CD4-positive, alpha-beta T cell treated with Interleukin-17A for 4 hours (primary cell): ENCODE measurements around the gene EFHC1.

Source experiments
- DNase-seq: peaks from one replicate; pipeline ENCODE4 v3.0.0-alpha.2; 2020; ENCODE audit warnings: mixed read lengths

Gene EFHC1

DNA sequence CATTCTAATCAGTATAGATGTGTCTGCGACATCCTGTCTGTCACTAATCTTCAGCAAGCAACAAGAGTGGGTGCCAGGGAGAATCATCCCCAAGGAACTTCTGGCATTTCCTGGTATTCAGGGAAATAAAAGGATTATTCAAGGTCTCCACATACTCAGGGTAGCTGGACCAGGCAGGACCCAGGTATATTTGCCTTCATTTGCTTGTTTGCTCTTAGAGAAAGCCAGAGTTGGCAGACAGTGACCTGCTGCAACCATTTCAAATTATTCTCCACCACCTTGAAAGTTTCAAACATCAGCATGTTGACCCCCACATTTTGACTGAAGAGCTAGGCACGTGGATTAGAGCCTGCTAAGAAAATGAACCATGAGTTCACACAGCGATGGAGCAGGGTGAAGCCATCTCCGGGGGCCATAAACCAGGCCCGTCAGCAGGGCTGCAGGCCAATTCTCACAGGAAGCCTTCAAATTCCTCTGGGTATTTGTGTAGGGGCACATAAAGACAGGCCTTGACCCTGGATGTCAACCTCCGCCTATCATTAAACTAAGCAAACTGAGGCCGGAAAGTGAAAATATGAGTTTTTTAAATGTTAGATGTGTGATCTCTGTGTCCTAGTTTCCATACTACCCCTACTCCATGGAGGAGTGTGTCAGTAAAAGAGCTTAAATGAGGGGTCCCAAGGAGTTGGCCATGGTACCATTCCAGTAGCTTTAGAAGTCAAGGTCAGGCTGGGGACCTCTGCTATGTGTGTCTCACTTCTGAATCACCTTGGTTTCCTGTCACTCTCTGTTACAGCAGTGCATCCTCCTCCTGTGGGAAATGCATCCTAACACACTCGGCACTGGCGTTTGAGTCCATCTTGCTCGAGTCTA lies 123.8 kb downstream of the EFHC1 start:
- no peak for DNase-seq

DNA sequence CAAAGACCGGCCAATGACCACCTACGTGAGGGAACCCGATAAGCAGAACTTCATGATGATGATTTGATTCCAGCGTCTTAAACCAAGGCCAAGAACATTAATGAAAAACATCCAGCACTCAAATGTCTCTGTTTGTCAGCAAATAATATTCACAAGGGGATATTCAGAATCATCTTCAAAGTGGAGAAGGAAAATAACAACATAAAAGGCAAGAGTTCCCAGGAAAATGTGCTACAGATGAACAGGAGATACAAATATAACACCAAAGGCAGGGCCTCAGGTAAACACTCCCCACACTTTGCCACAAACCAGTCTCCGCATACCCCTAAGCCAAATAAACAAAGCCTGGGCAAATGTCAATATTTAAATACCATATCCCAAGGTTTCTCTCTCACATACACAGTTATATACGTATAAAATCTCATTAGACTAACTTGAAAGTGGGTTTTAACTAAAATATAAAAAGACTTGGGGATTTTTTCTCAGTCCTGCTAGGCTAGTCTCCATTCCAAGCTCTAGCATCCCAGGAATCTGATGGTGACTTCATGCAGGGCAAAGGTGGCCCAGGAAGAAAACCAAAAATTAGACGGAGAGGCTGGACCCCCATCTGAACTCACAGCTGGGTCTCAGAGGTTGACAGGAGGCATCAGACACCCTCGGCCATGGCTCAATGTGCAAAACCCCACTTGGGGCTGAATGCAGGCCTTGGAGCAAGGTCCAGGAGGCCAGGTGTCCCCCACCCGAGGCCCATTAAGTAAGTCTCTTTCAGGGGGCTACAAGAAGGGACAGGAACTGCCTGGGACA lies 124.7 kb downstream of the EFHC1 start:
- DNase-seq, result no peak

DNA sequence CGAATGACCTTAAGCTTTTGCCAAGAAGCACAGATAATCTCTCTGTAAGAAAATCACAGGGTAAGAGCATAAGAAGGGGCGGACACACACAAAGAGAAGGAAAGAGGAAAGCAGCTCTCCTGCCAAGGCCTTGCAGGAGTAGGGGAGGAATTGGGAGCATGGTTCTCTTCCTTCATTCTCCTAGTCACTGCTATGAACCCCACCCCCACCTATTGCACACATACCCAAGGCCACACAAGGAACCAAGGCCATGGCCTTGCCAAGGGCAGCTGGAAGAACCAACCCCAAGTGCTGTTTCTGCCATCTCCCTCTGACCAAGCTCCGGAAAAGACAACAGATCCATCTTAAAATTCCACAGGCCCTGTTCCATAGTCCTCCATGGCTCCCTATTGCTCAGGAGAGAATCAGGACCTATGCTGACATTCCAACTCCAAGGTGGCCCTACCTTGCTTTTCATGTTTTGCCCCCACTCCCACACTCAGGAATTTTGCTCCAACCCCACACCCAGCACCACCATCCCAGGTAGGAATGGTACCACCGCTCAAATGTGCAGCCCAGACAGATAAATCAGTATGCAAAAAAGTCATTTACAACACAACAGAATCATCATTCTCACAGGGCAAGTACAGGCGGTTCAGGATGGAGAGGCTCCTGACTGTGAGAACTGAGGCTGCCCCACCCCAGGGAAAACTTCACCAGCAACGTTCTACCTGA lies 125.4 kb downstream of the EFHC1 start:
- DNase-seq, result no peak

DNA sequence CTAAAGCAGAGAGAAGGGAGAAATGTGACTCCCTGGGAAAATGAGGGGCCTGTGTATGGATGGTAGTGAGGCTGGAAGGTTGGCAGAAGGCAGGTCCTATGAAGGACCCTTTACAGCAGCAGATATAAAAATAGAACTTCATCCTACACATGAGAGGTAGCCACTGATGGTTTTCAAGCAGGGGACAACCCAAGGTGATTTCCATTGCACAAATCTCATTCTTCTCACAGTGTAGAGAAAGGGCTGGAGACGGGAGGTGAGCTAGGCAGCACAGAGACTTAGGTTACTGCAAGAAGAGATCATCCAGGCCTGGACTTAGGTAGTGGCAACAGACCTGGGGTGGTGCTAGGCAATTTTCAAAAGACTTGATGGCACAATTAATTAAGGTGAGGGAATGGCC lies 126.0 kb downstream of the EFHC1 start:
- no peak for DNase-seq

DNA sequence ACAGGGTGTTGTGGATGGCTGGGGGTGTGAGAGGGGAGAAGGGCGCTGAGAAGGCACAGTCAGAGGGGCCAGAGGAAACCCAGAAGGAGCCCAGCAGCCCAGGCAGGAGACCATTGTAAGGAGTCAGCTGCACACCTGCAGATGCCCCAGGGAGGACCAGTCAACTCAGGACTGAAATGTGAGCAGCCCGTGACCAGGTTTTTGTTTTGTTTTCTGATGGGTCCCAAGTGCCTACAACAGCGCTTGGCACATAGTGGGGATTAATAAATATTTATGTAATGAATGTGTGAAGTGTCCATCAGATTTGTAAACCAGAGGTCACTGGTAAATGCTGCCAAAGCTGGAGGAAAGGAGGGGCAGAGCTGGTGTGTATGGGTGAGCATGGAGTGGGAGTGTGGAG lies 126.5 kb downstream of the EFHC1 start:
- no peak for DNase-seq

DNA sequence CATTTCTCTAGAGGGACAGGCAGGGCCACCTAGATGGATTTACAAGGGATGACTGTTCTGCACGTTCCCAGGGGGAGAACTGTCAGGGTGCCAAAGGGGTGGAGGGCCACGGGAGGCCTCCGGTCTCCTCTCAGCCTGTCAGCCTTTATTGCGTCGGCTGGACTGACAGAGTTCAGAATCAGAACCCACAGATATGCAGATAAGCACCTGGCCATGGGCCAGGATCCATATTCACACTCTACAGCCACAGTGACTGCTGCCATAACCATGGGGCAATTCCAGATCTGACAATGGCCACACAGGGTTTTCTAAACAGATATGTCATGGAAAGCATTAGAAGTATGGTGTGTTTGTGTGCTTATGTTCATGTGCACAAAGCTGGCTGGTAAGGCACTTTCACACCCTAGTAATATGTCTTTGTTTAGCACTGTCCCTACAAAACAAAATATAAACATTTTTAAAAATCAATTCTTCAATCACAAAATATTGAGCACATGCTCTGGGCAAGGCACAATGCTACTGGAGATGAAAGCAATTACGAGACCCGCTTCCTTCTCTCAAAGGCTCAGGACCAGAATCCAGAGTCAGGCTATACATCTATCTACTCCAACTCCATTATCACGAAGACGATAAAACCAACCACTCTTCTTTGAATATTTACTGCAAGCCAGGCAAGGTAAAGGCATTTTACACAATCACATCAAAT lies 127.7 kb downstream of the EFHC1 start:
- no peak for DNase-seq

DNA sequence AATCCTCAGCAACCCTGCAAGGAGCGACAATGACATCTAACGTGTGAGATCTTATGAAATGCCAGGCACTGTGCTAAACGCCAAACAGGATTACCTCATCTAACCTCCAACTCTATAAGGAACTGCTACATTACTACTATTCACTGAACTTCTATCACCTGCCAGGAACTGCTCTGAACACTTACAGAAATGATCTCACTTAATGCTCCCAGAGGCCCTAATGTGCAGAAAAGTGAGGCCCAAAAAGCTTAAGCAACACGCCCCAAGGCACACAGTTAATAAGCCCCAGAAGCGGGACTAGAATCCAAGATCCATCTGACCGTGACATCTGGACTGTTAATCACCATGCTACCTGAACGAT lies 128.2 kb downstream of the EFHC1 start:
- no peak for DNase-seq

DNA sequence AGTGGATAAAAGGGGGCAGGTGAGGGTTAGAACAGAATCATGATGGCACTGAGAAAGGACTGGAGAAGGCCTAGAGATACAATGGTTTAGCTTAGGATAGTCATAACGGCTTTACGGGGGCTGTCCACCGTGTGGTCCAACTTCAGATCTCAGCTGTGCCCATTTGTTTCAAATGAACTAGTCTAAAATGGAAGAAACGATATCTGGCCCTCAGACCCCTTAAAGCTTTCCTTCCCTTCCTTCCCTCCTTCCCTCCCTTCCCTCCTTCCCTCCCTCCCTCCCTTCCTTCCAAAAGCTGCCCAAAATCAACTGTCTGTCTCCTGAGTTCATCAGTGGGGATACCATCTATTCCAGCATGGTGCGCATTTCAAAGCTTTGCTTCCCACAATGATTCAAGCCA lies 128.9 kb downstream of the EFHC1 start:
- DNase-seq, result no peak

DNA sequence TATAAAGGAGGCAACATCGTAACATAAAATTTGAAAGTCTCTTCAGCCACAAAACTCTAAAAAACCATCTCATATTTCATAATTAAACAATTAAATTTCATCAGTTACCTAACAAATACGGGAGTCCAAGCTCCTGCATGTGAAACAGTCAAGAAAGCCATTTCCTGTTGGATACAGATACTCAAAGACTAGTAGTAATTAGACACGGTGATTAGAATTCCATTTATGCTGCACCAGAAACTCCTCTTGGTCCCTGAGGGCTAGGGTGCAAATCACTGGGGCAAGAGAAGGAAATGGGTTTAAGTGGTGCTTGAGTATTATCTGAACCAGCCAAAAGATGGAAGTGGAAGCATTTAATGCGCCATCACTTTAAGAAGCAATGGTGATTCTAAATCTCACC lies 129.3 kb downstream of the EFHC1 start:
- no peak for DNase-seq

DNA sequence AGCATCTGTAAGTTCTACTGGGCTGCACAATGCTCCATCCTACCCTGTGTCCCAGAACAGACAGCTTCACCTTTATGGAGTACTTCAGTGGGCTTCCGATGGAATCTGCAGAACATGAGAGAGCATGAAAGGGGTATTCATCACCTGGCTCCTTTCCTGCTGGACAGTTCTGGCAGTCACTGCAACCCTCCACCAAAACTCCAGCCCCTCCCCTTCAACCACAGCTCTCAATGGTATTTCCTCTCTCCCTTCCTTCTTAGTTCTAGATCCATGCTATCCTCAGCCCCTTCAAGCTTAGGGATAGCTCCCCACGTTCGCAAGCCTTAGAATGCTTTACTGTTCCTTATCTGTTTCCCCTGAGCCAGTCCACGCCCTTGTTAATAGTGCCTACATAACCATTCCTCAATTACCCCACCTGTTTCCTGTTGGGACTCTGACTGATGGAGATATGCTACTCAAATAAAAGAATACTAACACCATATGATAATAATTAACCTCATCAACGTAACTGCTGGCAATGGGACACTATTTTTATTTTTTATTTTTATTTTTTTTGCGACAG lies 130.0 kb downstream of the EFHC1 start:
- no peak for DNase-seq

DNA sequence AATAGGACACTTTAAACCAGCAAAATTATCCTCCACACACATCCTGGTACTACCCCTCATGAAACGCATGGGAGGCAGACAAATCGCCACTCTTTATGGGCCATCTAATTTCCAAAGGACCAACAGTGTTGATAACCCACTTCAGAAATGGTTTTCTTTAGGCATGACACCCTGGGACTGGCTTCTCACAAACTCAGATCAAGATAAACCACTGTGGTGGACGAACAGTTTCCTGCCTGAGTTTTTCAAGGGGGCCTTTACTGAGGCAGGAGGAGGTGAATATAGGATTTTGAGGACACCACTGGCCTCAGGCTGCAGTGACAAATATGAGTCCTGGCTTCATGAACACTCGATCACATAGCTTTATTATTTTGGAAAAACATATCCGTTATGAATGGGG lies 130.7 kb downstream of the EFHC1 start:
- DNase-seq, result no peak

DNA sequence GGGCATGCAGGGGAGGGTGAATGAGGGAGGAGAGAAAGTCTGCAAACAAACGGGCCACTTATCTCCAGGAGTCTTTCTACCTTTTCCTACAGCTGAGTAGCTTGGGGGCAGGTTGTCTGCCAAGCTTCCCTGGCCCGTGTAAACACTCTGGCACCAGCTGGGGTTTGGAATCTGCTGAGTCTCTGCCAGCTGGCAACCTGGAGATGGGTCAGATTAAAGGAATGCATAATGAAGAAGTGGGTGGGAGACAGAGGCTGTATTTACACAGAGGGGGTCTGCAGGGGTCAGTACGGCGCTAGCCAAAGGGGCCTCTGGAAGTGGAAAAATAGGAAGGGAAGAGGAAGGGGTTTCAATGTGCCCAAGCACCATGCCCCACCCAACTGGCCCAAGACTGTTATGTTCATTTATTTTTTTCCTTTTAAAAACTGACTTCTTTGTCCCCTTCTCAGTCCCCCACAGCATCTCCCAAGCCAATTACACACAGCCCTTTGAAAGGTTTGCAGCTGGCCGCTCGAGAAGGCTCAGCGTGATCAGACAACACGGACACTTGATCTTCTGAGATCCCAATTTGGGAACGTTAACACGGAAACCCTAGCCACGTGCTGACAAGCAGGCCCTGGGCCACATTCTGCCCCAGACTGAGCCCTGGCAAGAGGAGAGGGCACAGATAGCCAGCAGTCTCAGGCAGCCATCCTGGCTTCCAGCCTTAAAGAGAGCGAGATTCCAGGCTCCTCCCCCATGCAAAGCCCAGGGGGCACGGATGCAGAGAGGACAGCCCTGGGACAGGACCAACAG lies 131.5 kb downstream of the EFHC1 start:
- no peak for DNase-seq

DNA sequence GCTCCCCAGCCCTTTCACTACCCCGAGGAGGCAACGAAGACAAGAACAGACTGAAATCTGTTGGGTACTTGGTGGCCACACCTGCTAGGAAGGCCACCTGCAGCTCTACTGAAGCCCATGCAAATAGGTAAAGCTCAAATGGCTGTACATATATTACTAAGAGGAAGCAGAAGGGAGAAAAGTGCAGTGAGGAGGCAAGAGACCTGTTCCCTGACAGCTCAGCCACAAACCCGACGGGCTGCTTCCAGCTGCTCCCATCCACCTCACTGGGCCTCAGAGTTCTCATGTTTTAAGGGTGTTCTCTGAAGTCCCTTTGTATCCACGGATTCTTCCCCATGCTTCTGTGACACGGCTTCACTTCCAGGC lies 132.1 kb downstream of the EFHC1 start:
- DNase-seq, result no peak

DNA sequence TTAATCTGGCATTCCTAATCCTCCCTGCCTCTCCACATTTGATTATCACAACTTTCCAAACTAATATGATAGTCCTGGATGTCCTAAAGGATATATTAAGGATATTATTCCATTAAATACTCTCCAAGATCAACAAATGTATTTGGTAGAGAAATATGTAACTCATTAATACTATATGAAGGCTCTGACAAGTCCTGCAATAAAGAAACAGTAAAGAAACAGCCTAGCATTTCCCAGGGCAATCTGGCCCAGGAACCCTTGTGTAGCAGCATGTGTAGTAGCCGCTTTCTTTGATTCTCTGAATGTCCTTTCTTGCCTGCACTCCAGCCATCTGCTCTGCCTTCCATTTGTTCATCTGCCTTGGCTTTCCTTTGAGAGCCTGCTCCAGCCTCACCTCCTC lies 133.0 kb downstream of the EFHC1 start:
- DNase-seq, result no peak

DNA sequence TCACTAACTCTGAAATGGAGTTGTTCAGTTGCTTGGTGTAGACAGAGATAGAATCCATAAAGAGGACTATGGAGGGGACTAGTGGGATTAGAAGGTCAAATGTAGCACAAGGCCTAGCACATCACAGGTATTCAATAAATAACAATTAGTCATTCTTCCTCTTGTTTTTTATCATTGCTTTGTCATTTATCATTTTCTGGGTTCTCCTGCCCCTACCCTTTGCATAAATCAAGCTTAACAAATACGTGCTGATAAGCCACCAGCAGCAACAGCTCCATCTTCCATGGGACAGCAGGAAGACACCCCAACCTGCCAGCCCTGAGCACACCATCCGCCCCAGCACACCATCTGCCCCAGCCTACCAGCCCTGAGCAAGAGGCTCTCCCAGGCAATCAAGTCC lies 133.6 kb downstream of the EFHC1 start:
- DNase-seq, result no peak

DNA sequence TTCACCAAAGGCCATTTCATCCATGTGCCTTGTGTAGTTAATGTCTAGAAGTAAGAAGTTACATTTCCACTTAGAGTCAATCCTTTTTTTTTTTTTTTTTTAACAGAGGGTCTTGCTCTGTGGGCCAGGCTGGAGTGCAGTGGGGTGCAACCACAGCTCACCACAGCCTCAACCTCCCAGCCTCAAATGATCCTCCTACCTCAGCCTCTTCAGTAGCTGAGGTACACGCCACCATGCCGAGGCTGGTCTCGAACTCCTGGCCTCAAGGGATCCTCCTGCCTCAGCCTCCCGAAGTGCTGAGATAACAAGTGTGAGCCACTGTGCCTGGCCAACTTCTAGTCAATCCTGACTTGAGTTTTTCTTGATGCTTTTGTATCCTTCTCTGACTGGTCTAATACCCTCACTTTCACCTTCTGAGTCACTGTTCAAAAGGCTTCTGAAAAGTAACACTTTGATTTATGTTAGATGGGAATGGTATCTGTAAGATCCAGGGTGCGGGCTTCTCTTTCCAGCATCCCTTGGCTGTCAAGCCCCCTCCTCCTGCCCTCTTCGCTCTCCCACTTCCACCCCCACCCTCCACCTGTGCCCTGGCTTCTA lies 134.6 kb downstream of the EFHC1 start:
- DNase-seq, result no peak

DNA sequence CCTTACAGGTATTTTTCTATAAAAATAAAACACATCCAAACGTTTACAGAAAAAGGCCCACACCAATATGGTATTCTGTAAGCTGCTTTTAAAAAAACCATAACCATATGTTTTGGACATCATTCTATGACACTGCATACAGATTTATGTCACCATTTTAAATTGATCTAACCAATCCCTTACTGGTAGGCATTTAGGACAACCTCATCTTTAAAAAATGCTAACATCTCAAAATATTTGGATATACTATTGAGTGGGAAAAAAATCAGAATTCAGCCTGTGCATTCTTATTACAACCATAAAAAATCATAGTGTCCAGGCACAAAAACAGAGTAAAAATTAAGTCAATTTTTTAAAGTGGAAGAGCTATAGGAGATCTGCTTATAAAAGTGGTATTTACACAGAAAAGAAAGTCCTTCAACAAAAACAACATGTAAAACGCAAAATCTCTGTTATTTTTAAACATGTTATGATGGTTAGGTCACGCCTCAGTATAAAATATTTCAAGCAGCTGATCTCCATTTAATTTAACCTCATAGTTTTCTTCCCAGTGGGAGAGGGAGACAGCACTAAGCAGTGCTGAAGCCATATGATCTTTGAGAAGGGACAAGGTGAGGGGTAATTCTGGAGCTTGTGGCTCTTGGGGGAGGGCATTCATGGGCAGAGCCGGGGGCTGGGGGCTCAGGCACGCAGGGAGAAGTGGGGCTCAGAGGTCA lies 135.5 kb downstream of the EFHC1 start:
- no peak for DNase-seq

DNA sequence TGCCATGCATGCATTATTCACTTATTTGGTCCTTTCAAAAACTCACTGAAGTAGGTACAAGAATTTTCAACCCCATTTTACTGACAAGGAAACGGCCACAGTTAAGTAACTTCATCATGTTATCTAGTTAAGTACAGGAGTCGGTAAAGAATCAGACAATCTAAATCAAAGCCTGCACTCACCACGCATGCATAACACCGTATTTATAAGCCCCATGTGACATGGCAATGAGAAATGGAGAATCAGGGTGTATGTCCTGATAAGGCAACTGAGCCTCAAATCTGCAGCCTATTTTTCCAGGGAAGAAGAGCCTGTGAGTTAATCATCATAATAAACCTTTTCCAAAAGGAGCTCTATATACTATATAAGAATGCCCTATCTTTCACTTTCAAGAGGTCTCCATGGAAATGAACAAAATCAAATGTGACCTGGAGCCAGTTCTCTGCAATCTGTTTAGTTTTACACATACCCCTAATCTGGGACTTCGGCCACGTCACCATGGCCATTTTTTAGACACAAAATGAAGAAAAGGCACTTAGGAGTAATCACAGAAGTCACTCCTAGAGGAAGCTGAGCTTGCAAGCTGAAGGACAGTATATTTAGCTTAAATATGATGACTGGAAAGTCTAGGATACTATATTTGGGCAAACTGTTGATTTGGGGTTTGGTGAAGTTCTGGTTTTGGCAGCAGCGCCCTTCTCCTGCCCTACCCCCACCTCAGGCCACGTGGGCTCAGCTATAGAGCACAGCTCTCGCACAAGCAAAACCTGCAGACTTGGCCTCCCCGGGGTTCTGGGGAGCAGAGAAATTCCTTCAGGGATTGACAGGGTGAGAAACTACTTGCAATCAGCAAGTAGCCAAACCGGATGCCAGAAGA lies 137.5 kb downstream of the EFHC1 start:
- DNase-seq, result no peak

DNA sequence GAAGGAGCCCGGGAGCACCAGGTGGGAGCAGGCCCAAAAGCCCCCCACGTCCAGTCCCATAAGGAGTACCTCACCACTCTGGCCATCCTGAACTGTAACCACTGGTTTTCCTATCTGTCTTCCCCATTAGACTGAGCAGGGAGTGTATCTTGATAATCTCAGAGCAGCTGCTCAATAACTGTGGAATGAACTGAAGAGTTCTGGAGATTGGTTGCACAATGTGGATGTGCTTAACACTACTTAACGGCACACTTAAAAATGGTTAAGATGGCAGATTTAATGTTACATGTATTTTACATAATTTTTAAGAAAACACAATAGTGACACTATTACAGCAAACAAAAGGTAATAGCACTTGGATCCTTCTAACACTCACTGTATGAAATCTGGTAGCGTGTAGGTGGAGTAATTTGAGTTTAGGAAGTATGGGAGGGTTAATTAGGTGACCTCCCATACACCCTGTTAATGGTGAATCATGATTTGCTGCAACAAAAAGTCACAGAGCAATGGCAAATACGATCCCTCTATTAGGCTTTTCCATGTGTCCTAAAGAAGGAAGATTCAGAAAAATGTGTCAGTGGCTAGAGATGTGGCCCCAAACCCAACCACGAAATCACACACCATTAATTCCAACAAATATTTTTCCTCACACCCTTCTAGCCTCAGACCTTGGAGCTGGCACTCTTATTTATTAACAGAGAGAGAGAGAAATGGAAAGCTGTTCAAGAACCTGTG lies 138.3 kb downstream of the EFHC1 start:
- no peak for DNase-seq
